ENCODE results near the gene PTPN9. TPM values are rescaled to one million over a fixed set of nuclear protein-coding genes. Genes with fewer than 3 reads are reported as not detected.
"Not testable (repeated sequence)": the region's sequence is repeated elsewhere in the genome, so short reads cannot be mapped to it uniquely, and the experiment has no call there.

PTPN9 gene
- polyA plus RNA-seq, 1 donor (not counting 4 experiments of a cell fraction or from before 2014, with no cell fraction given): 34.7 TPM

- peaks cover 20% of the 10 kb centered on the region for H3K4me1 ChIP-seq (ENCODE audit: control insufficient read depth, extremely low read depth, insufficient read depth, low read length)
- dilution Hi-C loops (cut with MboI; ENCODE audit: extremely low pct_ligation_motif_present, low sequenced_read_pairs): no loop called here
- H4K20me1 ChIP-seq (ENCODE audit: control insufficient read depth, extremely low read depth, insufficient read depth, low read length): no peaks in the 10 kb centered on the region
- no peak overlapping the region for H3K4me2 ChIP-seq (ENCODE audit: control insufficient read depth, extremely low read depth, insufficient read depth, low read depth, low read length)
- H3K4me3 ChIP-seq (ENCODE audit: control insufficient read depth in 2 of 3, extremely low read depth in 1 of 3, insufficient read depth in 2 of 3, low read depth in 1 of 3, low read length in 3 of 3): no peak overlapping the region
- no peak overlapping the region for H3K9ac ChIP-seq (ENCODE audit: control insufficient read depth, extremely low read depth, insufficient read depth, low read length)
- H3K36me3 ChIP-seq (ENCODE audit: control insufficient read depth in 2 of 2, extremely low read depth in 1 of 2, insufficient read depth in 2 of 2, low read length in 2 of 2): peaks cover 2 to 8% of the 10 kb centered on the region in 2 experiments
- no peak for TF ChIP-seq EZH2 (IDR thresholded peaks at IDR 0.05; ENCODE audit: low read length)
- no peak for TF ChIP-seq CTCF (optimal IDR thresholded peaks at IDR 0.05 in 1 of 3, IDR thresholded peaks at IDR 0.05 in 1 of 3, conservative IDR thresholded peaks at IDR 0.05 in 1 of 3; ENCODE audit: extremely low read depth in 1 of 3, insufficient read depth in 2 of 3, low read length in 3 of 3)
- DNase-seq (ENCODE audit: low read depth, low spot score): no peak
- no peak overlapping the region for H2AFZ ChIP-seq (ENCODE audit: control insufficient read depth, low read length)
- FAIRE-seq: no peak
- H3K9me1 ChIP-seq (ENCODE audit: control insufficient read depth, extremely low read depth, insufficient read depth, low read length): peaks cover 2% of the 10 kb centered on the region
- no peaks in the 10 kb centered on the region for H3K9me3 ChIP-seq (ENCODE audit: control insufficient read depth, low read depth, low read length)
- H3K27me3 ChIP-seq (ENCODE audit: control insufficient read depth, extremely low read depth, insufficient read depth, low read length): no peaks in the 10 kb centered on the region
- no peak overlapping the region for H3K27ac ChIP-seq (ENCODE audit: control insufficient read depth, insufficient read depth, low read length)
- H3K79me2 ChIP-seq (ENCODE audit: control insufficient read depth, insufficient read depth, low read length): peaks cover 37% of the 10 kb centered on the region
These were observed 48.9 kb downstream of the PTPN9 start for GRCh38 chr15:75530169-75530568.

GRCh38 chr15:75525756-75526155 lies 53.4 kb downstream of the PTPN9 start:
- H3K4me2 ChIP-seq (ENCODE audit: control insufficient read depth, extremely low read depth, insufficient read depth, low read depth, low read length); H3K9me1 ChIP-seq (ENCODE audit: control insufficient read depth, extremely low read depth, insufficient read depth, low read length); H3K27ac ChIP-seq (ENCODE audit: control insufficient read depth, insufficient read depth, low read length); H3K9me3 ChIP-seq (ENCODE audit: control insufficient read depth, low read depth, low read length); dilution Hi-C loops (cut with MboI; ENCODE audit: extremely low pct_ligation_motif_present, low sequenced_read_pairs); H2AFZ ChIP-seq (ENCODE audit: control insufficient read depth, low read length); H4K20me1 ChIP-seq (ENCODE audit: control insufficient read depth, extremely low read depth, insufficient read depth, low read length); H3K27me3 ChIP-seq (ENCODE audit: control insufficient read depth, extremely low read depth, insufficient read depth, low read length); H3K4me3 ChIP-seq (ENCODE audit: control insufficient read depth in 2 of 3, extremely low read depth in 1 of 3, insufficient read depth in 2 of 3, low read depth in 1 of 3, low read length in 3 of 3); DNase-seq (ENCODE audit: low read depth, low spot score); FAIRE-seq; H3K4me1 ChIP-seq (ENCODE audit: control insufficient read depth, extremely low read depth, insufficient read depth, low read length); H3K9ac ChIP-seq (ENCODE audit: control insufficient read depth, extremely low read depth, insufficient read depth, low read length): not testable (repeated sequence)
- H3K36me3 ChIP-seq (ENCODE audit: control insufficient read depth in 2 of 2, extremely low read depth in 1 of 2, insufficient read depth in 2 of 2, low read length in 2 of 2): peaks cover 18 to 23% of the 10 kb centered on the region in 2 experiments
- H3K79me2 ChIP-seq (ENCODE audit: control insufficient read depth, insufficient read depth, low read length): peaks cover 12% of the 10 kb centered on the region

GRCh38 chr15:75523011-75523410 lies 56.1 kb downstream of the PTPN9 start:
- no peaks in the 10 kb centered on the region for H3K27me3 ChIP-seq (ENCODE audit: control insufficient read depth, extremely low read depth, insufficient read depth, low read length)
- no peak for FAIRE-seq
- peaks cover 3% of the 10 kb centered on the region for H3K79me2 ChIP-seq (ENCODE audit: control insufficient read depth, insufficient read depth, low read length)
- no peaks in the 10 kb centered on the region for H3K9me1 ChIP-seq (ENCODE audit: control insufficient read depth, extremely low read depth, insufficient read depth, low read length)
- DNase-seq (ENCODE audit: low read depth, low spot score): no peak
- no peak overlapping the region for H3K27ac ChIP-seq (ENCODE audit: control insufficient read depth, insufficient read depth, low read length)
- TF ChIP-seq CTCF (optimal IDR thresholded peaks at IDR 0.05 in 1 of 3, IDR thresholded peaks at IDR 0.05 in 1 of 3, conservative IDR thresholded peaks at IDR 0.05 in 1 of 3; ENCODE audit: extremely low read depth in 1 of 3, insufficient read depth in 2 of 3, low read length in 3 of 3): no peak
- TF ChIP-seq EZH2 (IDR thresholded peaks at IDR 0.05; ENCODE audit: low read length): no peak
- no peak overlapping the region for H2AFZ ChIP-seq (ENCODE audit: control insufficient read depth, low read length)
- no peak overlapping the region for H3K4me3 ChIP-seq (ENCODE audit: control insufficient read depth in 2 of 3, extremely low read depth in 1 of 3, insufficient read depth in 2 of 3, low read depth in 1 of 3, low read length in 3 of 3)
- H3K4me1 ChIP-seq (ENCODE audit: control insufficient read depth, extremely low read depth, insufficient read depth, low read length): no peaks in the 10 kb centered on the region
- dilution Hi-C loops (cut with MboI; ENCODE audit: extremely low pct_ligation_motif_present, low sequenced_read_pairs): no loop called here
- no peaks in the 10 kb centered on the region for H3K9me3 ChIP-seq (ENCODE audit: control insufficient read depth, low read depth, low read length)
- H3K36me3 ChIP-seq (ENCODE audit: control insufficient read depth in 2 of 2, extremely low read depth in 1 of 2, insufficient read depth in 2 of 2, low read length in 2 of 2): peaks cover 18 to 24% of the 10 kb centered on the region in 2 experiments
- H4K20me1 ChIP-seq (ENCODE audit: control insufficient read depth, extremely low read depth, insufficient read depth, low read length): no peaks in the 10 kb centered on the region
- no peak overlapping the region for H3K4me2 ChIP-seq (ENCODE audit: control insufficient read depth, extremely low read depth, insufficient read depth, low read depth, low read length)
- H3K9ac ChIP-seq (ENCODE audit: control insufficient read depth, extremely low read depth, insufficient read depth, low read length): no peak overlapping the region

All from keratinocyte (primary cell).